Measurements from ENCODE around the gene LIM2. TPM values are rescaled to one million over a fixed set of nuclear protein-coding genes. Genes with fewer than 3 reads are reported as not detected.
A peak's percentile ranks its signal among the peaks of the same experiment; 100 is the strongest.

The LIM2 gene
- total and polyA plus RNA-seq, 9 of the 15 experiments (the other 6 are each of a cell fraction or from before 2014, with no cell fraction given), result 0.07 to 0.45 (median 0.18) TPM; not detected in 4

DNA sequence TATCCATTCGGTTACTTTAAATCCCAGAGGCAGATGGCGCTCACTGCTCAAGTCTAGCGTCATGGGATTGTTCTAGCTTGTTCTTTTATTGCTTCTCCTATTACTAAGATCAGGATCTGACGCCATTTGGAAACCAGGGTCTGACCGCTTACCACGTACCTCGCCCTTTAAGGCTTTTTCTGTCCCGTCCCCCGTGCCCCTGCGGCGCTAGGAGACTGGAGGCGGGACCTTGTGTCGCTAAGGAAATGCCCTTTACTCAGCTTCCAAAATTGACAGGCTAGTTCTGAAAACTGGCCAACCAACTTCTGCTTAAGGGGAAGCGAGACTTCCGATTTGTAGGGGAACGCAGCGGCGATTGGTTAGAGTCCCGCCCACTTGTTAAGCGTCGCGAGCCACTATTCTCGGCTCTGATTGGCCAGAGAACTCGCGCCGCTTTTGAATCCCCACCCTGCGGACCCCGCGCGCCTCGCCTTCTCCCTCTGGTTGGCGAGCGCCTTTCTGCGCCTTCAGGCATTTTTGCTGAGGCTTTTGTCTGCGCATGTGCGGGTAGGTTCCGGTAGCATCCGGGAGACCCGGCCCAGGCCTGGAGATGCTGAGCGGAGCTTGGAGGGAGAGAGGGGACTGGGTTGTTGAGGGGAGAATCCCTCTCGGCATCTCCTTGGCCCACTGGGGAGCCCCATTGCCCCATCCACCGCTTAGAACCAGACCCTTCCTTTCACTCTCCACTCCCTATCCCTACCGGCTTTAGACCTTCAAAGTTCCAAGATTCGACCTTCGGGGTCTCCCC lies 6.5 kb upstream of the LIM2 start (continued):
- no peak for TF ChIP-seq TSHZ1 (CRISPR knock-in tag; IDR thresholded peaks at IDR 0.05)
- TF ChIP-seq LCOR (CRISPR knock-in tag; IDR thresholded peaks at IDR 0.05), result peak; percentile 72; the same call in 1 of the 2 replicates
- TF ChIP-seq DEAF1 (CRISPR knock-in tag; IDR thresholded peaks at IDR 0.05), result no peak
- TF ChIP-seq XRCC5 (IDR thresholded peaks at IDR 0.05; ENCODE audit: low read depth, low read length), result no peak
- peak; percentile 68; the same call in 1 of the 2 replicates for TF ChIP-seq BHLHE40 (IDR thresholded peaks at IDR 0.05; ENCODE audit: low read length)
- TF ChIP-seq REST (IDR thresholded peaks at IDR 0.05; ENCODE audit: borderline replicate concordance), result 0 out of 2 replicates have a peak, but pooled peaks have one; percentile 13
- 0 out of 2 replicates have a peak, but pooled peaks have one; percentile 35 for TF ChIP-seq REST (CRISPR knock-in tag; IDR thresholded peaks at IDR 0.05; ENCODE audit: low read depth)
- TF ChIP-seq RFX1 (IDR thresholded peaks at IDR 0.05), result peak; percentile 97
- TF ChIP-seq, protein P1, sequence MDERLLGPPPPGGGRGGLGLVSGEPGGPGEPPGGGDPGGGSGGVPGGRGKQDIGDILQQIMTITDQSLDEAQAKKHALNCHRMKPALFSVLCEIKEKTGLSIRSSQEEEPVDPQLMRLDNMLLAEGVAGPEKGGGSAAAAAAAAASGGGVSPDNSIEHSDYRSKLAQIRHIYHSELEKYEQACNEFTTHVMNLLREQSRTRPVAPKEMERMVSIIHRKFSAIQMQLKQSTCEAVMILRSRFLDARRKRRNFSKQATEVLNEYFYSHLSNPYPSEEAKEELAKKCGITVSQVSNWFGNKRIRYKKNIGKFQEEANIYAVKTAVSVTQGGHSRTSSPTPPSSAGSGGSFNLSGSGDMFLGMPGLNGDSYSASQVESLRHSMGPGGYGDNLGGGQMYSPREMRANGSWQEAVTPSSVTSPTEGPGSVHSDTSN (CRISPR knock-in tag; IDR thresholded peaks at IDR 0.05; ENCODE audit: low read depth), result no peak
- TF ChIP-seq, protein P1 (tag; conservative IDR thresholded peaks at IDR 0.05; ENCODE audit: low read depth), result peak; percentile 97
